WTC11 (cell line): Measurements from ENCODE around the gene CLSTN2.

Experiments
- ESRRA ChIP-seq: sonication (generic); formaldehyde crosslinking; IDR thresholded peaks from 2 replicates; pipeline ENCODE4 v1.8.1; 2022; ENCODE audit warnings: mild to moderate bottlenecking, missing genetic modification reagents, borderline replicate concordance
- NR2C2 ChIP-seq: sonication (generic); formaldehyde crosslinking; IDR thresholded peaks from 2 replicates; pipeline ENCODE4 v1.8.0; 2022; ENCODE audit warnings: mild to moderate bottlenecking, missing genetic modification reagents
- TP53 ChIP-seq: sonication (generic); formaldehyde crosslinking; IDR thresholded peaks from 2 replicates; pipeline ENCODE4 v1.8.1; 2023; ENCODE audit warnings: mild to moderate bottlenecking, missing genetic modification reagents

DNA sequence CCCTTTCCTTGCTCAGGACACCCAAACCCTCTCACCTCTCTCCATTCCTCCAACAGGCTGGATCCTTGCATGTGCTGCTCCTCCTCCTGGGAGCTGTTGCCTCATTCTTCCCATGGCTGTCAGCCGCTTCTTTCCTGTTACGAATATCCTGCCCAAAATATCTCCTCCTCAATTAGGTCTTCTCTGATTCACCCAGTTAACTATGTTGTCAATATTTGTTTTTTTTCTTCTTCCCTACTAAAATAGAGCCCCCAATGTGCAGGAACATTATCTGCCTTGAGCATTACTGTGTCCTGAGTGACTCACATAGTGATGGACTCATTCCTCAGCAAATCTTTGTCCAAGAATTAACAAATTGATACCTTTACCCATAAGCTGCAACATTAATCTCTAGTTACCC lies 357.2 kb downstream of the CLSTN2 start:
- TF ChIP-seq NR2C2 (no peak), TP53 (no peak), ESRRA (no peak)
